ENCODE measurements around the gene NXPH2. TPM values are rescaled to one million over a fixed set of nuclear protein-coding genes. Genes with fewer than 3 reads are reported as not detected.

NXPH2 gene
- total RNA-seq, 1 donor from 2014 or later: not detected

- no peak for DNase-seq (ENCODE audit: extremely low read depth, low read depth, low spot score)
These were observed 67.1 kb downstream of the NXPH2 start for GRCh38 chr2:138713069-138713496.

GRCh38 chr2:138712212-138712979 lies 67.8 kb downstream of the NXPH2 start:
- no peak for DNase-seq (ENCODE audit: extremely low read depth, low read depth, low spot score)

GRCh38 chr2:138711812-138712211 lies 68.4 kb downstream of the NXPH2 start:
- DNase-seq (ENCODE audit: extremely low read depth, low read depth, low spot score): no peak

- no peak for DNase-seq (ENCODE audit: extremely low read depth, low read depth, low spot score)
These were observed 71.4 kb downstream of the NXPH2 start for GRCh38 chr2:138708682-138709241.

GRCh38 chr2:138707392-138708074 lies 72.7 kb downstream of the NXPH2 start:
- DNase-seq (ENCODE audit: extremely low read depth, low read depth, low spot score): no peak

- no peak for DNase-seq (ENCODE audit: extremely low read depth, low read depth, low spot score)
These were observed 76.9 kb downstream of the NXPH2 start for GRCh38 chr2:138703242-138703641.

GRCh38 chr2:138700716-138701115 lies 79.5 kb downstream of the NXPH2 start:
- no peak for DNase-seq (ENCODE audit: extremely low read depth, low read depth, low spot score)

- no peak for DNase-seq (ENCODE audit: extremely low read depth, low read depth, low spot score)
These were observed 80.8 kb downstream of the NXPH2 start for GRCh38 chr2:138699421-138699820.

- no peak for DNase-seq (ENCODE audit: extremely low read depth, low read depth, low spot score)
These were observed 81.8 kb downstream of the NXPH2 start for GRCh38 chr2:138698428-138698827.

- DNase-seq (ENCODE audit: extremely low read depth, low read depth, low spot score): no peak
These were observed 88.5 kb downstream of the NXPH2 start for GRCh38 chr2:138691667-138692066.

- no peak for DNase-seq (ENCODE audit: extremely low read depth, low read depth, low spot score)
These were observed 90.5 kb downstream of the NXPH2 start for GRCh38 chr2:138689705-138690104.

GRCh38 chr2:138682163-138682562 lies 98.0 kb downstream of the NXPH2 start:
- DNase-seq (ENCODE audit: extremely low read depth, low read depth, low spot score): no peak

GRCh38 chr2:138677221-138677620 lies 103.0 kb downstream of the NXPH2 start:
- DNase-seq (ENCODE audit: extremely low read depth, low read depth, low spot score): no peak

GRCh38 chr2:138676619-138677021 lies 103.6 kb downstream of the NXPH2 start:
- DNase-seq (ENCODE audit: extremely low read depth, low read depth, low spot score): no peak

GRCh38 chr2:138671566-138671965 lies 108.6 kb downstream of the NXPH2 start:
- no peak for DNase-seq (ENCODE audit: extremely low read depth, low read depth, low spot score)

- no peak for DNase-seq (ENCODE audit: extremely low read depth, low read depth, low spot score)
These were observed 109.5 kb downstream of the NXPH2 start for GRCh38 chr2:138670734-138671133.

GRCh38 chr2:138665937-138666336 lies 114.3 kb downstream of the NXPH2 start:
- DNase-seq (ENCODE audit: extremely low read depth, low read depth, low spot score): no peak

- DNase-seq (ENCODE audit: extremely low read depth, low read depth, low spot score): no peak
These were observed 121.8 kb downstream of the NXPH2 start for GRCh38 chr2:138658187-138658894.

- no peak for DNase-seq (ENCODE audit: extremely low read depth, low read depth, low spot score)
These were observed 126.0 kb downstream of the NXPH2 start for GRCh38 chr2:138654146-138654545.

GRCh38 chr2:138652378-138652777 lies 127.8 kb downstream of the NXPH2 start:
- DNase-seq (ENCODE audit: extremely low read depth, low read depth, low spot score): no peak

- DNase-seq (ENCODE audit: extremely low read depth, low read depth, low spot score): no peak
These were observed 130.6 kb downstream of the NXPH2 start for GRCh38 chr2:138649571-138649970.
